Nephron progenitor cell (in vitro differentiated cells): Measurements from ENCODE around the gene JAG1.
"Not testable (repeated sequence)": the region's sequence is repeated elsewhere in the genome, so short reads cannot be mapped to it uniquely, and the experiment has no call there.

Source experiments
- DNase-seq: peaks from one replicate; pipeline ENCODE4 v3.0.0; 2021
- H3K27ac Mint-ChIP-seq: 2 replicates; pipeline ENCODE4 v1.8.0; 2021; ENCODE audit warnings: mild to moderate bottlenecking, moderate library complexity, mixed read lengths
- H3K27me3 Mint-ChIP-seq: 2 replicates; pipeline ENCODE4 v1.8.0; 2021; ENCODE audit warnings: mild to moderate bottlenecking, low read depth, mixed read lengths; ENCODE audit not compliant: poor library complexity
- H3K36me3 Mint-ChIP-seq: 2 replicates; pipeline ENCODE4 v1.8.0; 2021; ENCODE audit warnings: low read depth, mixed read lengths
- H3K4me1 Mint-ChIP-seq: 2 replicates; pipeline ENCODE4 v1.8.0; 2021; ENCODE audit warnings: mixed read lengths
- H3K4me3 Mint-ChIP-seq: 2 replicates; pipeline ENCODE4 v1.8.0; 2021; ENCODE audit warnings: mild to moderate bottlenecking, moderate library complexity, mixed read lengths
- H3K9me3 Mint-ChIP-seq: 2 replicates; pipeline ENCODE4 v1.8.0; 2021; ENCODE audit warnings: mild to moderate bottlenecking, moderate library complexity, mixed read lengths
- CTCF ChIP-seq: fragments of 200-600 bp; sonication (generic); IDR thresholded peaks from 2 replicates; pipeline ENCODE4 v1.5.0; 2021; ENCODE audit warnings: antibody characterized with exemption

Gene JAG1

GRCh38 chr20:10595985-10596384 lies 77.8 kb downstream of the JAG1 start:
- no peak for DNase-seq
- Mint-ChIP-seq H3K4me3 (no peak overlapping the region), H3K4me1 (peaks cover 26% of the 10 kb centered on the region), H3K9me3 (no peaks in the 10 kb centered on the region), H3K27ac (no peak overlapping the region), H3K36me3 (peaks cover 13% of the 10 kb centered on the region), H3K27me3 (no peaks in the 10 kb centered on the region)
- TF ChIP-seq CTCF: no peak

- Mint-ChIP-seq H3K9me3 (no peaks in the 10 kb centered on the region), H3K36me3 (peaks cover 11% of the 10 kb centered on the region), H3K27me3 (no peaks in the 10 kb centered on the region), H3K4me3 (no peak overlapping the region), H3K4me1 (peaks cover 30% of the 10 kb centered on the region), H3K27ac (no peak overlapping the region)
- no peak for TF ChIP-seq CTCF
- no peak for DNase-seq
Observed at GRCh38 chr20:10595266-10595665, 78.5 kb downstream of the JAG1 start.

- TF ChIP-seq CTCF: no peak
- no peak for DNase-seq
- Mint-ChIP-seq H3K27me3 (no peaks in the 10 kb centered on the region), H3K4me1 (peaks cover 30% of the 10 kb centered on the region), H3K27ac (no peak overlapping the region), H3K4me3 (no peak overlapping the region), H3K9me3 (no peaks in the 10 kb centered on the region), H3K36me3 (peaks cover 11% of the 10 kb centered on the region)
Observed at GRCh38 chr20:10594296-10594868, 79.4 kb downstream of the JAG1 start.

GRCh38 chr20:10591946-10592521 lies 81.8 kb downstream of the JAG1 start:
- no peaks in the 10 kb centered on the region for H3K9me3 Mint-ChIP-seq
- no peak for TF ChIP-seq CTCF
- H3K4me1 Mint-ChIP-seq: peaks cover 30% of the 10 kb centered on the region
- no peaks in the 10 kb centered on the region for H3K27me3 Mint-ChIP-seq
- H3K36me3 Mint-ChIP-seq: peaks cover 4% of the 10 kb centered on the region
- DNase-seq: no peak
- H3K4me3 Mint-ChIP-seq: no peak overlapping the region
- no peak overlapping the region for H3K27ac Mint-ChIP-seq

- Mint-ChIP-seq H3K4me3 (no peak overlapping the region), H3K27ac (peak overlapping the region; percentile 73), H3K36me3 (peaks cover 13% of the 10 kb centered on the region), H3K9me3 (peaks cover 4% of the 10 kb centered on the region), H3K4me1 (peaks cover 30% of the 10 kb centered on the region), H3K27me3 (no peaks in the 10 kb centered on the region)
- DNase-seq: no peak
- no peak for TF ChIP-seq CTCF
Observed at GRCh38 chr20:10590950-10591671, 82.7 kb downstream of the JAG1 start.

- H3K27me3 Mint-ChIP-seq, H3K9me3 Mint-ChIP-seq, DNase-seq, H3K4me3 Mint-ChIP-seq: not testable (repeated sequence)
- Mint-ChIP-seq H3K4me1 (peaks cover 30% of the 10 kb centered on the region), H3K27ac (peak overlapping the region; percentile 65), H3K36me3 (peaks cover 18% of the 10 kb centered on the region)
Observed at GRCh38 chr20:10590446-10590845, 83.4 kb downstream of the JAG1 start.
